ENCODE data around the gene MICU1. TPM values are rescaled to one million over a fixed set of nuclear protein-coding genes. Genes with fewer than 3 reads are reported as not detected.

Gene MICU1
- polyA plus RNA-seq, 2 of the 4 experiments (the other 2 are of a cell fraction): 54.5 to 58.6 TPM

- CTCF ChIA-PET: no interaction called here
- Histone ChIP-seq H3K27ac (no peak overlapping the region), H3K9me3 (no peaks in the 10 kb centered on the region), H3K4me2 (no peak overlapping the region), H3K4me3 (no peak overlapping the region), H3K4me1 (peaks cover 39% of the 10 kb centered on the region)
- POLR2A ChIA-PET: no interaction called here
- 84% methylated on average over 5 of the region's 5 CpGs for WGBS (ENCODE audit: missing lambda C conversion rate)
- peak; percentile 28 for FAIRE-seq
- TF ChIP-seq CTCF (IDR thresholded peaks at IDR 0.05): no peak
- no peak for DNase-seq (ENCODE audit: low read depth in 1 of 2, low spot score in 1 of 2)
- ATAC-seq: no peak
Measured at GRCh38 chr10:72523062-72523461, 102.8 kb downstream of the MICU1 start.

- Histone ChIP-seq H3K27ac (no peak overlapping the region), H3K4me1 (no peaks in the 10 kb centered on the region), H3K4me3 (no peak overlapping the region), H3K9me3 (no peaks in the 10 kb centered on the region), H3K4me2 (no peak overlapping the region)
- TF ChIP-seq RNF2 (IDR thresholded peaks at IDR 0.05; ENCODE audit: borderline replicate concordance, low read depth): no peak
- WGBS (ENCODE audit: missing lambda C conversion rate): 89% methylated on average over 8 of the region's 8 CpGs
- DNase-seq (ENCODE audit: low read depth in 1 of 2, low spot score in 1 of 2) (no peak), ATAC-seq (no peak), FAIRE-seq (no peak)
- ChIA-PET POLR2A (no interaction called here), CTCF (no interaction called here)
Measured at GRCh38 chr10:72517244-72517643, 108.6 kb downstream of the MICU1 start.

GRCh38 chr10:72515455-72515854 lies 110.4 kb downstream of the MICU1 start:
- CTCF ChIA-PET: interaction anchor here (0.6 kb wide), 1 partner anchor 125 kb away, joined by 3 read pairs; no protein-coding TSS in a partner anchor
- POLR2A ChIA-PET: no interaction called here
- WGBS (ENCODE audit: missing lambda C conversion rate): 81% methylated on average over 2 of the region's 2 CpGs
- H3K9me3 ChIP-seq: no peaks in the 10 kb centered on the region
- H3K4me2 ChIP-seq: no peak overlapping the region
- no peak overlapping the region for H3K27ac ChIP-seq
- DNase-seq (ENCODE audit: low read depth in 1 of 2, low spot score in 1 of 2) (no peak), FAIRE-seq (no peak), ATAC-seq (no peak)
- H3K4me1 ChIP-seq: no peaks in the 10 kb centered on the region
- TF ChIP-seq ELK1 (IDR thresholded peaks at IDR 0.05; ENCODE audit: low read depth, low read length): no peak
- TF ChIP-seq MAZ (IDR thresholded peaks at IDR 0.05; ENCODE audit: borderline replicate concordance, low read depth, low read length): no peak
- no peak for TF ChIP-seq ZSCAN20 (CRISPR knock-in tag; IDR thresholded peaks at IDR 0.05)
- no peak for TF ChIP-seq SMC3 (IDR thresholded peaks at IDR 0.05)
- no peak for TF ChIP-seq GATA3 (IDR thresholded peaks at IDR 0.05; ENCODE audit: borderline replicate concordance)
- no peak for TF ChIP-seq CEBPB (IDR thresholded peaks at IDR 0.05)
- no peak for TF ChIP-seq JUN (IDR thresholded peaks at IDR 0.05)
- TF ChIP-seq CBX2 (IDR thresholded peaks at IDR 0.05; ENCODE audit: borderline replicate concordance, low read depth): no peak
- no peak for TF ChIP-seq NFE2L2 (conservative IDR thresholded peaks at IDR 0.05; ENCODE audit: low read length)
- TF ChIP-seq EHF (CRISPR knock-in tag; IDR thresholded peaks at IDR 0.05): no peak
- TF ChIP-seq MAFK (IDR thresholded peaks at IDR 0.05; ENCODE audit: partially characterized antibody): no peak
- no peak for TF ChIP-seq HOXB5 (CRISPR knock-in tag; IDR thresholded peaks at IDR 0.05)
- TF ChIP-seq HOXB13 (CRISPR knock-in tag; IDR thresholded peaks at IDR 0.05; ENCODE audit: low read depth): no peak
- no peak for TF ChIP-seq KDM5A (IDR thresholded peaks at IDR 0.05)
- TF ChIP-seq JUNB (IDR thresholded peaks at IDR 0.05): no peak
- TF ChIP-seq POLR2A (IDR thresholded peaks at IDR 0.05; ENCODE audit: low read length): no peak
- TF ChIP-seq NPAS2 (CRISPR knock-in tag; IDR thresholded peaks at IDR 0.05; ENCODE audit: borderline replicate concordance): no peak
- no peak for TF ChIP-seq ZFP36 (IDR thresholded peaks at IDR 0.05; ENCODE audit: borderline replicate concordance, partially characterized antibody)
- no peak for TF ChIP-seq CBX8 (IDR thresholded peaks at IDR 0.05)
- no peak overlapping the region for H3K4me3 ChIP-seq

- H3K4me2 ChIP-seq: no peak overlapping the region
- H3K4me3 ChIP-seq: no peak overlapping the region
- CTCF ChIA-PET: no interaction called here
- ATAC-seq (no peak), DNase-seq (ENCODE audit: low read depth in 1 of 2, low spot score in 1 of 2) (no peak), FAIRE-seq (no peak)
- TF ChIP-seq ZNF302 (CRISPR knock-in tag; IDR thresholded peaks at IDR 0.05): no peak
- TF ChIP-seq RNF2 (IDR thresholded peaks at IDR 0.05; ENCODE audit: borderline replicate concordance, low read depth): no peak
- TF ChIP-seq BCL3 (IDR thresholded peaks at IDR 0.05): no peak
- TF ChIP-seq TP53 (CRISPR knock-in tag; IDR thresholded peaks at IDR 0.05): no peak
- TF ChIP-seq HDAC2 (IDR thresholded peaks at IDR 0.05): no peak
- TF ChIP-seq FOSB (CRISPR knock-in tag; IDR thresholded peaks at IDR 0.05): no peak
- TF ChIP-seq SREBF2 (IDR thresholded peaks at IDR 0.05): no peak
- no peak for TF ChIP-seq HOXB5 (CRISPR knock-in tag; IDR thresholded peaks at IDR 0.05)
- TF ChIP-seq RARB (CRISPR knock-in tag; IDR thresholded peaks at IDR 0.05): no peak
- TF ChIP-seq SMC3 (IDR thresholded peaks at IDR 0.05): no peak
- TF ChIP-seq ATOH8 (CRISPR knock-in tag; IDR thresholded peaks at IDR 0.05; ENCODE audit: low read depth): no peak
- no peak for TF ChIP-seq TFCP2L1 (CRISPR knock-in tag; IDR thresholded peaks at IDR 0.05)
- no peaks in the 10 kb centered on the region for H3K4me1 ChIP-seq
- no peaks in the 10 kb centered on the region for H3K9me3 ChIP-seq
- no peak overlapping the region for H3K27ac ChIP-seq
- POLR2A ChIA-PET: no interaction called here
Measured at GRCh38 chr10:72513910-72514309, 112.0 kb downstream of the MICU1 start.

Measured in A549 (cell line).